ENCODE measurements around the gene NEIL3.

NEIL3 gene

GRCh38 chr4:177271091-177271490, 38.6 kb upstream of the NEIL3 start:
- no peak overlapping the region for H3K4me3 ChIP-seq (replicated peaks; ENCODE audit: low read depth, low read length)
- TF ChIP-seq, protein P1, sequence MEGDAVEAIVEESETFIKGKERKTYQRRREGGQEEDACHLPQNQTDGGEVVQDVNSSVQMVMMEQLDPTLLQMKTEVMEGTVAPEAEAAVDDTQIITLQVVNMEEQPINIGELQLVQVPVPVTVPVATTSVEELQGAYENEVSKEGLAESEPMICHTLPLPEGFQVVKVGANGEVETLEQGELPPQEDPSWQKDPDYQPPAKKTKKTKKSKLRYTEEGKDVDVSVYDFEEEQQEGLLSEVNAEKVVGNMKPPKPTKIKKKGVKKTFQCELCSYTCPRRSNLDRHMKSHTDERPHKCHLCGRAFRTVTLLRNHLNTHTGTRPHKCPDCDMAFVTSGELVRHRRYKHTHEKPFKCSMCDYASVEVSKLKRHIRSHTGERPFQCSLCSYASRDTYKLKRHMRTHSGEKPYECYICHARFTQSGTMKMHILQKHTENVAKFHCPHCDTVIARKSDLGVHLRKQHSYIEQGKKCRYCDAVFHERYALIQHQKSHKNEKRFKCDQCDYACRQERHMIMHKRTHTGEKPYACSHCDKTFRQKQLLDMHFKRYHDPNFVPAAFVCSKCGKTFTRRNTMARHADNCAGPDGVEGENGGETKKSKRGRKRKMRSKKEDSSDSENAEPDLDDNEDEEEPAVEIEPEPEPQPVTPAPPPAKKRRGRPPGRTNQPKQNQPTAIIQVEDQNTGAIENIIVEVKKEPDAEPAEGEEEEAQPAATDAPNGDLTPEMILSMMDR (IDR thresholded peaks at IDR 0.05; ENCODE audit: low read depth, low read length, missing control alignments) = no peak
- no peak for DNase-seq (ENCODE audit: extremely low read depth, low read depth)

GRCh38 chr4:177271915-177272766, 37.5 kb upstream of the NEIL3 start:
- no peak for DNase-seq (ENCODE audit: extremely low read depth, low read depth)
- TF ChIP-seq, protein P1 (IDR thresholded peaks at IDR 0.05; ENCODE audit: low read depth, low read length, missing control alignments) = no peak
- no peak overlapping the region for H3K4me3 ChIP-seq (replicated peaks; ENCODE audit: low read depth, low read length)

GRCh38 chr4:177275999-177276398, 33.7 kb upstream of the NEIL3 start:
- TF ChIP-seq, protein P1 (IDR thresholded peaks at IDR 0.05; ENCODE audit: low read depth, low read length, missing control alignments) = no peak
- no peak overlapping the region for H3K4me3 ChIP-seq (replicated peaks; ENCODE audit: low read depth, low read length)
- no peak for DNase-seq (ENCODE audit: extremely low read depth, low read depth)

DNA sequence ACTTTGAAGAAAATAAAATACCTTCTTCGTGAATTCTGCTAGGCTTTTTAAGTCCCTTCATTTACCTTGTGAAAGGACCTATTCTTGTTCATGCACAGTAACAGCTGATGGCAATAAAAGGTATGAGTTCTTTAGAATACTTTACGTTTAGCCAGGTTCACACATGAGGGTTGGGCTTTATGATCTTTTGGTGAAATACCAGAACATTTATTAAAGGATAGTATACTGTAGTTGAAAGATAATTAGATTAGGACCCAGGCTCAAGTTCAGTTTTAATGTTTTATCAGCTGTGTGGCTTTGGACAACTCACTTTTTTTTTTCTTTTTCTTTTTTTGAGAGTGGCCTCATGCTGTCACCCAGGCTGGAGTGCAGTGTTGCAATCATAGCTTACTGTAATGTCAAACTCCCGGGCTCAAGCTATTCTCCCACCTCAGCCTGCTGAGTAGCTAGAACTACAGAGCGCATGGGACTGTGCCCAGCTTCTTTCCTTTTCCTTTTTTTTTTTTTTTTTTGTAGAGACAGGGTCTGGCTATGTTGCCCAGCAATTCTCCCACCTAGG, 28.2 kb upstream of the NEIL3 start:
- no peak overlapping the region for H3K4me3 ChIP-seq (replicated peaks; ENCODE audit: low read depth, low read length)
- no peak for DNase-seq (ENCODE audit: extremely low read depth, low read depth)
- TF ChIP-seq, protein P1 (IDR thresholded peaks at IDR 0.05; ENCODE audit: low read depth, low read length, missing control alignments) = no peak

GRCh38 chr4:177282284-177282835, 27.3 kb upstream of the NEIL3 start:
- no peak for DNase-seq (ENCODE audit: extremely low read depth, low read depth)
- TF ChIP-seq, protein P1 (IDR thresholded peaks at IDR 0.05; ENCODE audit: low read depth, low read length, missing control alignments) = no peak
- H3K4me3 ChIP-seq (replicated peaks; ENCODE audit: low read depth, low read length) = no peak overlapping the region

- H3K4me3 ChIP-seq (replicated peaks; ENCODE audit: low read depth, low read length) = no peak overlapping the region
- TF ChIP-seq, protein P1 (IDR thresholded peaks at IDR 0.05; ENCODE audit: low read depth, low read length, missing control alignments) = no peak
- DNase-seq (ENCODE audit: extremely low read depth, low read depth) = peak; percentile 19
These were observed 26.5 kb upstream of the NEIL3 start for GRCh38 chr4:177283167-177283566.

All from HFF-Myc (cell line).